Keratinocyte (primary cell): ENCODE measurements around the gene DNAAF5. TPM values are rescaled to one million over a fixed set of nuclear protein-coding genes. Genes with fewer than 3 reads are reported as not detected.

ENCODE experiments used
- DNase-seq: peaks from one replicate; pipeline ENCODE4 v3.0.0-alpha.2; 2011; ENCODE audit warnings: low read depth, missing footprints, low spot score
- FAIRE-seq: peaks from 2 replicates; lab custom pipeline; 2011; peaks lifted over from hg19 to GRCh38; lab: Jason Lieb, UNC
- H2AFZ ChIP-seq: 2 replicates; pipeline ENCODE4 v1.6.0; 2012; ENCODE audit warnings: low read length, control low read depth, inconsistent platforms; ENCODE audit not compliant: control insufficient read depth
- H3K27ac ChIP-seq: 2 replicates; pipeline ENCODE4 v1.5.1; 2011; ENCODE audit warnings: low read length; ENCODE audit not compliant: control insufficient read depth, insufficient read depth
- H3K27me3 ChIP-seq: 3 replicates; pipeline ENCODE4 v1.6.0; 2011; ENCODE audit warnings: low read length; ENCODE audit not compliant: control insufficient read depth, insufficient read depth; ENCODE audit errors: extremely low read depth
- H3K36me3 ChIP-seq, 2 experiments: 2 replicates in 1 of 2; 3 replicates in 1 of 2; pipeline ENCODE4 v1.5.1; 2011; ENCODE audit warnings: low read length in 2 of 2, mild to moderate bottlenecking in 1 of 2; ENCODE audit not compliant: control insufficient read depth in 2 of 2, insufficient read depth in 2 of 2; ENCODE audit errors: extremely low read depth in 1 of 2
- H3K4me1 ChIP-seq: 3 replicates; pipeline ENCODE4 v1.5.1; 2011; ENCODE audit warnings: low read length; ENCODE audit not compliant: control insufficient read depth, insufficient read depth; ENCODE audit errors: extremely low read depth
- H3K4me2 ChIP-seq: 3 replicates; pipeline ENCODE4 v1.6.0; 2011; ENCODE audit warnings: low read depth, low read length; ENCODE audit not compliant: control insufficient read depth, insufficient read depth; ENCODE audit errors: extremely low read depth
- H3K4me3 ChIP-seq, 3 experiments: fragments of 200-600 bp in 1 of 3; sonication (generic) in 1 of 3; 2 replicates in 2 of 3; 3 replicates in 1 of 3; pipeline ENCODE4 v1.5.1; 2011 to 2016; ENCODE audit warnings: low read length in 3 of 3, mild to moderate bottlenecking in 3 of 3, control low read depth in 2 of 3, inconsistent platforms in 1 of 3, low read depth in 1 of 3, mixed read lengths in 1 of 3, mixed run types in 1 of 3, moderate library complexity in 1 of 3; ENCODE audit not compliant: control insufficient read depth in 2 of 3, insufficient read depth in 2 of 3; ENCODE audit errors: extremely low read depth in 1 of 3
- H3K79me2 ChIP-seq: 2 replicates; pipeline ENCODE4 v1.6.0; 2012; ENCODE audit warnings: low read length; ENCODE audit not compliant: control insufficient read depth, insufficient read depth
- H3K9ac ChIP-seq: 3 replicates; pipeline ENCODE4 v1.6.0; 2011; ENCODE audit warnings: low read length; ENCODE audit not compliant: control insufficient read depth, insufficient read depth; ENCODE audit errors: extremely low read depth
- H3K9me1 ChIP-seq: 3 replicates; pipeline ENCODE4 v1.6.0; 2011; ENCODE audit warnings: low read length; ENCODE audit not compliant: control insufficient read depth, insufficient read depth; ENCODE audit errors: extremely low read depth
- H3K9me3 ChIP-seq: 2 replicates; pipeline ENCODE4 v1.5.1; 2012; ENCODE audit warnings: low read depth, low read length; ENCODE audit not compliant: control insufficient read depth
- H4K20me1 ChIP-seq: 3 replicates; pipeline ENCODE4 v1.6.0; 2011; ENCODE audit warnings: low read length; ENCODE audit not compliant: control insufficient read depth, insufficient read depth; ENCODE audit errors: extremely low read depth
- EZH2 ChIP-seq: IDR thresholded peaks from one replicate; pipeline ENCODE4 v1.6.1; 2012; ENCODE audit warnings: inconsistent platforms, mild to moderate bottlenecking, low read length, moderate library complexity
- dilution Hi-C: fragments of 300-500 bp; cut with MboI; formaldehyde crosslinking; loops from one replicate; pipeline ENCODE4 v1.7.0; 2020; ENCODE audit warnings: low sequenced_read_pairs; ENCODE audit not compliant: extremely low pct_ligation_motif_present
- polyA plus RNA-seq, 5 experiments: library from polyadenylated mRNA; depleted of rRNA in 3 of 5; stranded (reverse) in 3 of 5; stranded (forward) in 1 of 5; unstranded in 1 of 5; fragments of >200 nt; gene quantifications; 1 replicate in 1 of 5; 2 replicates in 3 of 5; 3 replicates in 1 of 5; pipeline versions ENCODE4 v1.2.1 to v1.2.3, GENCODE V29; 2011 to 2012; ENCODE audit warnings: missing spikeins in 2 of 5, low read depth in 1 of 5, low replicate concordance in 1 of 5
- TF ChIP-seq, protein P1 (sequence below), 3 experiments: IDR thresholded peaks in 1 of 3; conservative IDR thresholded peaks in 1 of 3; optimal IDR thresholded peaks in 1 of 3; 2 replicates in 2 of 3; 3 replicates in 1 of 3; pipeline versions ENCODE3 to v1.5.1; 2011; ENCODE audit warnings: low read length in 3 of 3, mild to moderate bottlenecking in 3 of 3, moderate library complexity in 2 of 3, control low read depth in 1 of 3, inconsistent platforms in 1 of 3; ENCODE audit not compliant: insufficient read depth in 2 of 3; ENCODE audit errors: extremely low read depth in 1 of 3

DNAAF5 gene
- polyA plus RNA-seq, 1 donor (not counting 4 experiments of a cell fraction or from before 2014, with no cell fraction given), result 16.3 TPM

DNA sequence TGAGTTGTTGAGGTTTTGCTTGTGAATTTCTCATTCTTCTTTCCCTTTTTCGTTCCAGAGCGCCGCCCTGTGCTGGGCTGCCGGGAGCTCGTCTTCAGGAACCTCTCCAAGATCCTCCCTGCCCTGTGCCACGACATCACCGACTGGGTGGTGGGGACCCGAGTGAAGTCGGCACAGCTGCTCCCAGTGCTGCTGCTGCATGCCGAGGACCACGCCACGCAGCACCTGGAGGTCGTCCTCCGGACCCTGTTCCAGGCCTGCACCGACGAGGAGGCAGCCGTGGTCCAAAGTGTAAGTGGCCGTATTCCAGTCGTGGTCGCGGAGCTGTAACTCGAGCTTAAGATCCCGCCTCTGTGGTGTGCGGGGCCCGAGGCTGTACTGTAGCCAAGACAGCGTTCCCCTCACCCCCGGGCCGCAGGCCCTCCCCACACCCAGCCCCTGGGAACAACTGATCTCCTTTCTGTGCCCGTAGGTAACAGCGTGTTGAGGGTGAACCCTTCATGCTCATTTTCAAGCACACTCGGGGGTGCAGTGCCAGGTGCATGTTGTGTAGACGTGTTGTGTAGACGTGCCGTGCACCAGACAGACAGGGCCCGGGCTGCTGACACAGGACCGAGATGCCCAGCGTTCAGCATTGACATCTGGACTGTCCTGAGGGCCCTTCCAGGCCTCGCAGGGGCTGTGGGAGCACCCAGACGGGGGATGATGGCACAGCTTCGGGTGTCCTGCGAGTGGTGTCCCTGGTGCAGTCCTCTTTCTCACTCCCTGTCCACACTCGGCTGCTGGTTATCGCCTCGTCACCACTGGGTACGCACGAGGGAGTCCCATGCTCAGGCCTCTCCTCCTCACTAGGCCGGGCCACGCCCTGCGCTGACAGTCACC is 28.3 kb downstream of the DNAAF5 start:
- H3K9me3 ChIP-seq, result no peaks in the 10 kb centered on the region
- no peak for TF ChIP-seq EZH2
- TF ChIP-seq, protein P1, sequence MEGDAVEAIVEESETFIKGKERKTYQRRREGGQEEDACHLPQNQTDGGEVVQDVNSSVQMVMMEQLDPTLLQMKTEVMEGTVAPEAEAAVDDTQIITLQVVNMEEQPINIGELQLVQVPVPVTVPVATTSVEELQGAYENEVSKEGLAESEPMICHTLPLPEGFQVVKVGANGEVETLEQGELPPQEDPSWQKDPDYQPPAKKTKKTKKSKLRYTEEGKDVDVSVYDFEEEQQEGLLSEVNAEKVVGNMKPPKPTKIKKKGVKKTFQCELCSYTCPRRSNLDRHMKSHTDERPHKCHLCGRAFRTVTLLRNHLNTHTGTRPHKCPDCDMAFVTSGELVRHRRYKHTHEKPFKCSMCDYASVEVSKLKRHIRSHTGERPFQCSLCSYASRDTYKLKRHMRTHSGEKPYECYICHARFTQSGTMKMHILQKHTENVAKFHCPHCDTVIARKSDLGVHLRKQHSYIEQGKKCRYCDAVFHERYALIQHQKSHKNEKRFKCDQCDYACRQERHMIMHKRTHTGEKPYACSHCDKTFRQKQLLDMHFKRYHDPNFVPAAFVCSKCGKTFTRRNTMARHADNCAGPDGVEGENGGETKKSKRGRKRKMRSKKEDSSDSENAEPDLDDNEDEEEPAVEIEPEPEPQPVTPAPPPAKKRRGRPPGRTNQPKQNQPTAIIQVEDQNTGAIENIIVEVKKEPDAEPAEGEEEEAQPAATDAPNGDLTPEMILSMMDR (optimal IDR thresholded peaks at IDR 0.05 in 1 of 3, IDR thresholded peaks at IDR 0.05 in 1 of 3, conservative IDR thresholded peaks at IDR 0.05 in 1 of 3; ENCODE audit: extremely low read depth in 1 of 3, insufficient read depth in 2 of 3, low read length in 3 of 3), result no peak
- no peak overlapping the region for H3K4me2 ChIP-seq
- no peak overlapping the region for H2AFZ ChIP-seq
- H4K20me1 ChIP-seq, result no peaks in the 10 kb centered on the region
- peaks cover 6% of the 10 kb centered on the region for H3K79me2 ChIP-seq
- no peaks in the 10 kb centered on the region for H3K27me3 ChIP-seq
- no peak overlapping the region for H3K27ac ChIP-seq
- no peak overlapping the region for H3K4me3 ChIP-seq
- H3K4me1 ChIP-seq, result no peaks in the 10 kb centered on the region
- no peak overlapping the region for H3K9ac ChIP-seq
- FAIRE-seq, result no peak
- H3K36me3 ChIP-seq, result peaks cover 23 to 36% of the 10 kb centered on the region in 2 experiments
- H3K9me1 ChIP-seq, result no peaks in the 10 kb centered on the region
- DNase-seq, result no peak
- dilution Hi-C loops, result no loop called here

DNA sequence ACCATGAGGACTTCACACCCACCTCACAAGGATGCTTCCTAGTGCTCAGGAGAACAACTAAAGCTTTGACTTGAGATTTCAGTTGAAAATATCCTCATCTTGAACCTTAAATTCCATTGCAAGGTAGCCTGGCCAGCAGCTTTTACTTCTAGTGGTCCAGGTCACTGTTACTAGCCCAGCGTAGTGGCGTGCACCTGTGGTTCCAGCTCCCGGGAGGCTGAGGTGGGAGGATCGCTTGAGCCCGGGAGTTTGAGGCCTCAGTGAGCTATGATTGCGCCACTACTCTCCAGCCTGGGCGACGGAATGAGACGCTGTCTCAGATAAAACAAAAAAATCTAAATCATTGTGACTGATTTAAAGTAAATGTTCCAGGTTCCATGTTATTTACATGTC is 28.9 kb downstream of the DNAAF5 start:
- Histone ChIP-seq H3K9me3 (no peaks in the 10 kb centered on the region), H3K79me2 (peaks cover under 1% of the 10 kb centered on the region), H2AFZ (no peak overlapping the region), H3K4me2 (no peak overlapping the region), H3K9ac (no peak overlapping the region), H3K27me3 (no peaks in the 10 kb centered on the region), H4K20me1 (no peaks in the 10 kb centered on the region), H3K4me1 (no peaks in the 10 kb centered on the region), H3K4me3 (no peak overlapping the region), H3K27ac (no peak overlapping the region), H3K36me3 (peaks cover 20 to 32% of the 10 kb centered on the region in 2 experiments), H3K9me1 (no peaks in the 10 kb centered on the region)
- TF ChIP-seq, protein P1 (optimal IDR thresholded peaks at IDR 0.05 in 1 of 3, IDR thresholded peaks at IDR 0.05 in 1 of 3, conservative IDR thresholded peaks at IDR 0.05 in 1 of 3; ENCODE audit: extremely low read depth in 1 of 3, insufficient read depth in 2 of 3, low read length in 3 of 3), result no peak
- no peak for TF ChIP-seq EZH2
- no peak for FAIRE-seq
- DNase-seq, result no peak
- dilution Hi-C loops, result no loop called here
